IPS-NIHi7 (cell line): ENCODE measurements around the gene HDAC5.
A peak's percentile ranks its signal among the peaks of the same experiment; 100 is the strongest.
"Not testable (repeated sequence)": the region's sequence is repeated elsewhere in the genome, so short reads cannot be mapped to it uniquely, and the experiment has no call there.

Experiments
- DNase-seq: peaks from one replicate; pipeline ENCODE4 v3.0.0; 2012; ENCODE audit warnings: mixed read lengths; ENCODE audit errors: extremely low spot score

Gene HDAC5

GRCh38 chr17:44133918-44134476 is 10.6 kb upstream of the HDAC5 start:
- no peak for DNase-seq

GRCh38 chr17:44132275-44132821 is 8.9 kb upstream of the HDAC5 start:
- no peak for DNase-seq

DNA sequence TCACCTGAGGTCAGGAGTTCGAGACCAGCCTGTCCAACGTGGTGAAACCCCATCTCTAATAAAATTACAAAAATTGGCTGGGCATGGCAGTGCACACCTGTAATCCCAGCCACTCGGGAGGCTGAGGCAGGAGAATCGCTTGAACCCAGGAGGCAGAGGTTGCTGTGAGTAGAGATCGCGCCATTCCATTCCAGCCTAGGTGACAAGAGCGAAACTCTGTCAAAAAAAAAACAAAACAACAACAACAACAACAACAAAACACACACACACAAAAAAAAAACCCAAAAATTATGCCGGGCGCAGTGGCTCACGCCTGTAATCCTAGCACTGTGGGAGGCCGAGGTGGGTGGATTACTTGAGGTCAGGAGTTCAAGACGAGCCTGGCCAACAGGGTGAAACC is 7.9 kb upstream of the HDAC5 start:
- DNase-seq: not testable (repeated sequence)

- no peak for DNase-seq
These were observed 7.4 kb upstream of the HDAC5 start for GRCh38 chr17:44130693-44131349.

DNA sequence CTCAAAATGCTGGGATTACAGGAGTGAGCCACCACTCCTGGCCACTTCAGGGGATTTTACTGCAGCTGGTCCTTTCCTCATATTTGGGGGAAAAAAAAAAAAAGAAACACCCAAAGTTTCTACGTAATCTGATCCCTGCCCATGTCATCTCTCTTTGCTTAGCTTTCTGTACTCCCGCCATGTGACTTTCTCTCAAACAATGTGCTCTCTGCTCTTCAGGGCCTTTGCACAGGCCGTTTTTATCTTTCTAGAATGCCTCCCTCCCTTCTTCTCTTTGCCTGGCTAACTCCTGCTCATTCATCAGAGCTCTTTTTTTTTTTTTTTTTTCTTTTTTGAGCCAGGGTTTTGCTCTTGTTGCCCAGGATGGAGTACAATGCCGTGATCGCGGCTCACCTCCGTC is 4.9 kb upstream of the HDAC5 start:
- DNase-seq: no peak

DNA sequence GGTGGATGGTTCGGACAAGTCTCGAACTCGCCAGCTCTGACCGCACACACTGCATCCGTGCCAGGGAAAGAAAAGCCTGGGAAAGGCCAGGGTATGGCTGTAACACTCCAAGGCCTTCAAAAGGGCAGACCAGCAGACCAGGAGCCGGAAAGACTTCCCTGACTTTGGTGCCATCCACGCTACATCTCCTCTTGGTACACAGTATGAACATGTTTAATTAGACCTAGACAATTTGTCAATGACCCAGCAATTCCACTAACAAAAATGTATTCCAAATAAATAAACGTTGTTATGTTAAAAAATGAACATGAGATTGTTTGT is 637 bp upstream of the HDAC5 start:
- DNase-seq: no peak

- DNase-seq: no peak
These were observed 555 bp downstream of the HDAC5 start for GRCh38 chr17:44122816-44123355.

DNA sequence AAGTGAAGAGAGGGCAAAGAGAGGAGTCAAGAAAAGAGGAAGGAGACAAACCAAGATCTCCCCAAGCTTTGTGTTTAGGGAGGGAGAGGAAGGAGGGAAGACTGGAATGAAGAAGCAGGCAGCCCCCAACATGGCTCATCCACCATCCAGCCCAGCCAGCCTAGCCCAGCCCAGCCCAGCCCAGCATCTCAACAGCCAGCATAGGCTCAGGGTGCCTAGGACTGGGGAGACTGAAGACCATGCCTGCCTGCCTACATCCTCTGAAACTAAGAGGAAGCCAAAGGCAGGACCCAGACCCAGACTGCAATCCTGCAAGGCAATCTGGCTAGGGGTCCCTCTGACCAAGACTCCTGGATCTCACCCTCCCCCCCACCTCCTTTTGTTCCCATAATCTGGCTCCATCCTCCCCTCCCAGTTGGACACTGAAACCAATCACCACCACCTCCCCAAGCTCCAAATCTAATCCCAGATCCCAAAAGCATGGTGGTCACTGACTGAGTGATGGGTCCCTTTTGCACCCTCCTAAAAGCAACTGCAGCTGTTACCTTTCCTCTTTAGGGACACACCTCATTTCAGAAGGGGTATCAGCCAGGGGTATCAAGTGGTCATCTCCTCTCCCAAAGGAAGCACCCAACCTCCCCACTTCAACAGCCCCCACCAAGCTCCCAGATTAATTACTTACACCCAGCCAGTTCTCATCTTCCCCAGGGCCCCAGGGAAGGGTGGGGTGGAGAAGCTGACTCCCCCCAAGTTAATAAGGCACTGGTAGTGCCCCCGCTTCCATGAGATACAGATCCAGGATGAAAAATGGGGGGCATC is 1.2 kb downstream of the HDAC5 start:
- no peak for DNase-seq

DNA sequence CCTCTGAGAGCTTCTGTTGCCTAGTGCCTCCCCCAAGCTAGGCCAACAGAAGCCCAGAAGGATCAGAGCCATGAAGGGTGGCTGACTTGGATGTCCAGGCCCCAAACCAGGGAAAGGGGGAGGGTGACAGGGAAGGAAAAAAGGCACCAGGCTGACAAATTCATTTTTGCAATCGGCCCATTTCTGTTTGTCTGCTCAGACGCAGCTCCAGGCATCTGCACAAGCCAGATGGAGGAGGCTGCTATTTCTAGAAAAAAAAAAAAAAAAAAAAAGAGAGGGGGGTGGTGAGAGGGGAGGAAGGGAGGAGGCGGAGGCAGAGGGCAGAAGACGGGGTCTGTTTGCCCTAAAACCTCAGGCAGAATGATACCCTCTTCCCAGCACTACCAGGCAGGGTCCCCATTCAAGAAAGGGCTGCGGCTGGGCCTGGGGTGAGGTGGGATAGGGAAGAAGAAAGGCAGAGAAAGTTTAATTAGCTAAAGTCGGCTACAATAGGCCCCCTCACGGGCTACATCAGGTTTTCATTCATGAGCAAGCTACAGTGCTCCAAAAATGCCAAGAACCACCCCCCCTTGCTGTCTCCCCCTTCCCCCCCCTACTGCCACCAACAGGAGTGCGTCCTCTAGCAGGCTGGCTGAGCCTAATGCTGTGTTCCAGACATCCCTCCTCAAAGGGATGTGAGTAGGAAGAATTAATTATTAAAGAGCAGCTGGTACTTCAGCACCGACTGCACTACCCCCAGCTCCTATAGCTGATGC is 2.4 kb downstream of the HDAC5 start:
- no peak for DNase-seq

DNA sequence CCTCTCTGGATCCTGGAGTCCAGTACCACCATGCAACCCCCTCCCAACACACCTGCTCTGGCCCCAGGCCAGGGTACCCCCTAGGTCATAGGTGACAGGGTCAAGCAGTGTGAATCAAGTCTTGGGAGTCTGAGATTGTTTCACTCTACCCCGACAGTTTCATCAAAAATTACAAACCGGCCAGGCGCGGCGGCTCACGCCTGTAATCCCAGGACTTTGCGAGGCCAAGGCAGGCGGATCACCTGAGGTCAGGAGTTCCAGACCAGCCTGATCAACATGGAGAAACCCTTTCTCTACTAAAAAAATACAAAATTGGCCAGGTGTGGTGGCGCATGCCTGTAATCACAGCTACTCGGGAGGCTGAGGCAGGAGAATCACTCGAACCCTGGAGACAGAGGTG is 3.2 kb downstream of the HDAC5 start:
- DNase-seq: not testable (repeated sequence)

GRCh38 chr17:44119798-44120197 is 3.6 kb downstream of the HDAC5 start:
- DNase-seq: no peak

- no peak for DNase-seq
These were observed 4.4 kb downstream of the HDAC5 start for GRCh38 chr17:44119062-44119461.

- no peak for DNase-seq
These were observed 4.9 kb downstream of the HDAC5 start for GRCh38 chr17:44118427-44119050.

DNA sequence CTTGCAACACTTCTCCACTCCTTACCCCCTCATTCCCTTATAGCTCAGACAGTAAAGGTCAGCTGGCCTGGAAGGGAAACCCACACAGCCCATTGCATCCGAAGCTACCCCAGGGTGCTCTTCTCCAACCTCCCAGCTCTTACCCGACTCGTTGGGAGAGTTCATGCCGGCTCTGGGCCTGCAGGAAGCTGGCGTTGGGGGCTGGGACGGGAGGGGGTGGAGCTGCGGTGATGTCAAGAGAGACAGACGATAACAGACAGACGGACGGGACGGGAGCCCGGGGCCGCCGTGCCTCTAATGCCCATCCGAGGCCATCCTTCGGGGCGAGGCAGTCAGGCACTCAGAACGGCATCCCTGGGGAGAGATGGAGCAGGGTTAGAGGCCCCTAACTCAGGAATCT is 6.1 kb downstream of the HDAC5 start:
- no peak for DNase-seq

DNA sequence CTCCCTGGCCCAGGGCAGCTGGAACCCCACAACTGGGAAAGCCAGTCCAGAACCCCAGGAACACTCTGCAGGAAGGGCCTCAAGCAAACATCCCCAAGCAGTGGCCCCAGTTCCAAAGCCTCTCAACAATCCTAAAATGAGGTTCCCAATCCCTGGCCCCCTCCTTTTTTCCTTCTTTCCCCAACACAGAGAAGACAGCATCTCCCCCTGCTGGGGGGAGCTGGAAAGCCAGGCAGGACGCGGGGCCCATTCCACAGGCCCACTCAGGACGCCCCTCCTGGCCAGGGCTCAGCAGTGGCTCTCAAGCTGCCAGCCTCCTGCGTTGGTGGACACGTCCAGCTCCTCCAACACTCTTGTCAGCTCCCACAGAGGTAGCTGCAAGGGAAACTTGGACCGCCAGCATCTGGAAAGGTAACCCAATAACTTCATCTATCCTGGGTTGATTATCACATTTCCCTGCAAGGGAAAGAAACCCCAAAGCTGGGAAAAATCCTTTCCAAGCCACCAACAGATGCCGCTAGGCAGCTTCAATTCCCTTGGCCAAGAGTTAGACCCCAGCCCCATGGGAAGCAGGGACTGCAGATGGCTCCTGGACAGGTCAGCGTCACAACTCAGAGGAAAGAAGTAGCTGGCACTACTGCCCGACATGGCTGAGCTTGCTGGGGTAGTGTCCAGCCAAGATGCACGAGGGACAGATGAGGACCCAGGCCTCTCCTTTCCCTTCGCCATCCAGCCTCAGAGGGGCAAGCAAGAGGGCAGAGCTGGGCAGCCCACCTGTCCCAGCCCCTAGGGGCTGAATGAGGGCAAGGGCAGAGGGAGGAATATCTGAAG is 7.6 kb downstream of the HDAC5 start:
- DNase-seq: peak; percentile 51

DNA sequence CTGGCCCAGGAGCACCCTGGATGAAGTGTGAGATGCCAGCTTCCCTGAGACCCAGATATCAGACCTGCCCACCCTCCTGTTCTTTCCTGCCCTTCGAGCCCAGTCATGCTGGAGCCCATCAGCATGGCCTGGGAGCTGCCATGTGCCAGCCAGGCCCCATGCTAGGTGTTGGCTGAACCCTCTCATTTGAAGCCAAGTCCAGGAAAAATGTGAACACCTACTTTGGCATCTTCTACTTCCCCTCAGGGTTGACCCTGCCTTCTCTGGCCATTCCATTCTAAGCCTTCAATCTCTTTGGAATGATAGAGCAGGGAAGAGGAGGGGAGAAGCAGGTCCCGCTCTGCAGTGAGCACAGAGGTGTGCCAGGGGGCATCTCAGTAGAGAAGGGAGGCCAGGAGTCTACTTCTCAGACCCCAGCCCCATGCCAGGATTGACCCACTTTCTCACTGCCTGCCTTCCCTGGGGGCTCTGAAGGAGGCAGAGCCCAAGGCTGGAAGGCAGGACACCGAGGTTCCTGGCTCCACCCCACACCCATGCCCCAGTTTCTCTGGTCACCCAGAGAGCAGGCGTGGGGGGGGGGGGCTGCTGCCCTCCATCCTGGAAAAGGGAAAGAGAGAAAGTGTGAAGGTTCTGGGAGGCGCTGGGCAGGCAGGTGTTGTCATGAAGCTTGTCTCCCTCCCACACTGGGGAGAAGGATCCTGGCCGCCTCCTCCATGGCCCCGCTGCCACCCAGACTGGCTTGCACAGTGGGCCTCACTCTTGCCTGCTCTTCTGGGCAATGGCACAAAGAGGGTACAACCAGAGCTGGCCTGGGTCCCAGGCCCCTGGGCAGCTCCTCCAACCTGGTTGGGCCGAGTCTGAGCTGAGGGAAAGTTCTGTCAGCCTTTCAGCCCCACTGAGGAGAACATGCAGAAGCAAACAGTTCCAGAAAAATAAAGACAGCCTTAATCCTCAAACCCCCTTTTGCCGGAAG is 9.3 kb downstream of the HDAC5 start:
- DNase-seq: no peak

- DNase-seq: no peak
These were observed 10.1 kb downstream of the HDAC5 start for GRCh38 chr17:44113382-44113781.

DNA sequence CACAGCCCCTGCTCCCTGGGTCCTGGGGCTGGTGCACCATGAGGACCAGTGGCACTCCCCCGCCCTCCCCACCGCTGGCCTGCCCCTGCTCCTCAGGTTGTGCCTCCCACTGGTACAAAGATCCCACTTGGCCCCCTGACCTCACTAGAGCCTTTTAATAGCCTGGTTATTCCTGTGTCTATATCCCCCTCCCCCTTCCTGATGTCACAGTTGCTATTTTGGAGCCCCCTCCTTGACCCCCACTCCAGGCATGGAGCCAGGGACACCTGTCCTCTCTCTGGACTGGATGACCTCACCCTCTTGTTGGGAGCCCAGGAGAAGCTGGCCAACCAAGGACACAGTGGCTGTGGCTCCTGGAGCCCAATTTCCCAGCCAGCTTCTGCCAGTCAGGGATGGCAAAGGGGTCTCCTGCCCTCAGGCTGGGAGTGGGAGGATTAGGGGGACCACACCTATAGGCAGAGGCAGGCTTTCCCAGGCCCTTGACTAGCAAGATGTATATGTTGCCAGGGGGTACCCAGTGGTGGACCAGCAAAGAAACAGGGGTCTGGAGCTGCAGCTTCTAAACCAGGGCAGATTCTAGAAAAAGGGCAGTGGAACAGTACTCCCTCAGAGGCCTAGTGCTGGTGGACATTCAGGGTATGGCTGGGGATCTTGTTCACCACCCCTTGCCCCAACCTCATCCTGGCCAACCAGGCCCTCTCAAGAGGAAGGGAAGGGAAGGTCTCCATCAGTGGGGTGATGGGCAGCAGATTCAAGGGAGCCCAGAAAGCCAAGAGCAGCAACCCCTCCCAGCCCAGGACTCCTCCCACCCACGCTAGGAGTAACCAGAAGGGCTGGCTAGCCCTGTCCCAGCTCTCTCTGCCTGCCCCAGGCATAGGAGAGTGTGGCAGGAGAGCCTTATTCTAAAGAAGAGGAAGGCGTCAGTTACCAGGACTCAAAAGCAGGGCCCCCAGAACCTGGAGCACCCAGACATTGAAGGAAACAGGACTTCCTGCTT is 10.9 kb downstream of the HDAC5 start:
- DNase-seq: no peak
